Stimulated activated effector memory CD8-positive, alpha-beta T cell treated with anti-CD3 and anti-CD28 coated beads, Interleukin-12 subunit alpha, Interleukin-12 subunit beta, amount 100 ng/mL, for 72 hours (primary cell): ENCODE measurements around the gene NACC2.

ENCODE experiments used
- ATAC-seq: fragments of 150-1000 bp; cut with Tn5 transposase; 2 replicates; pipeline ENCODE4 v1.10.0; 2021
- DNase-seq, 2 donors: peaks; one replicate each; pipeline ENCODE4 v3.0.0; 2021 to 2022; ENCODE audit warnings: low spot score in 2 of 2
- H3K27ac Mint-ChIP-seq: one replicate; pipeline ENCODE4 v1.8.0; 2022; ENCODE audit warnings: mild to moderate bottlenecking, mixed read lengths
- H3K36me3 Mint-ChIP-seq: one replicate; pipeline ENCODE4 v1.8.0; 2022; ENCODE audit warnings: mild to moderate bottlenecking, mixed read lengths
- H3K4me1 Mint-ChIP-seq: one replicate; pipeline ENCODE4 v1.8.0; 2022; ENCODE audit warnings: mixed read lengths
- H3K4me3 Mint-ChIP-seq: one replicate; pipeline ENCODE4 v1.8.0; 2022; ENCODE audit warnings: mild to moderate bottlenecking, mixed read lengths
- H3K9me3 Mint-ChIP-seq: one replicate; pipeline ENCODE4 v1.8.0; 2022; ENCODE audit warnings: mixed read lengths

NACC2 gene

DNA sequence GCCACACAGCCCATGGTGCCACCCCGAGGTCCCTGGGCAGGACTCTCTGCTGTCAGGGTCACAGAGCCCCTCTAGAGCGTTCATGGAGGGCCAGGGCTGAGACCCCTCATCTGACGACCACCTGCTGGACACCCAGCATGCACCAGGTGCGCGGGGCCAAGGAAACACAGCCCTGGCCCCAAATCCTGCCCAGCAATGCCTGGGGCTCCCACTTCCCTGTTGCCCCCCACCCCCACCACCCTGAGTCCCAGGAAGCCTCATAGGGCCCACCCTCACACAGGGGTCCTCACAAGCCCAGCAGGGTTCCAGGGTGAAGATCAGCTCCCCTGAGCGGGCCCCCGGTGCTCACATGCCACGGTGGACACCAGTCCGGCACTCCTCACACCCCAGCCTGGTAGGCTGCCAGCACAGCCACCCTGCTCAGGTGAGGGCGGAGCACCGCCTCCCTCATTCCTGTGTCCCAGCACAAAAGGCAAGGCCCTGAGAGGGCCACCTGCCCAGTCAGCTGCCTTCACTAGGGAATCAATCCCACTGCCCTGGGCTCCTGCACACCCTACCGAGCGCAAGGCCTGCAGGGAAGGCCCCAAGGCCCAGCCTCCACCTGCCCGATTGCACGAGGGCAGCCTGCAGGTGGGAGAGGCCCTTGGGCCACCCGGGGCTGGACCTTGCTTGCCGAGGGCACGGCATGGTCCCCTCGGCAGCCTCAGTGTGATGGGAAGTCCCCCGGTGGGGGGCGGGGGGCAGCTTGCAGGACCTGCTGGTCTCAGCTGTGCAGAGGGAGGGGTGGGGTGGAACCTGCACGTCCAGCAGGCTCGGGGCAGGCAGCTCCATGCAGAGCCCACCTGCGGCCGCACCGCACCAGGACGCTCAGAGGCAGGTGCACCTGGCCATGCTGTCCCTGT, 77.5 kb downstream of the NACC2 start:
- DNase-seq = no peak
- Mint-ChIP-seq H3K27ac (no peak overlapping the region), H3K4me1 (peaks cover 28% of the 10 kb centered on the region), H3K9me3 (no peaks in the 10 kb centered on the region), H3K4me3 (no peak overlapping the region), H3K36me3 (no peaks in the 10 kb centered on the region)
- ATAC-seq = no peak

DNA sequence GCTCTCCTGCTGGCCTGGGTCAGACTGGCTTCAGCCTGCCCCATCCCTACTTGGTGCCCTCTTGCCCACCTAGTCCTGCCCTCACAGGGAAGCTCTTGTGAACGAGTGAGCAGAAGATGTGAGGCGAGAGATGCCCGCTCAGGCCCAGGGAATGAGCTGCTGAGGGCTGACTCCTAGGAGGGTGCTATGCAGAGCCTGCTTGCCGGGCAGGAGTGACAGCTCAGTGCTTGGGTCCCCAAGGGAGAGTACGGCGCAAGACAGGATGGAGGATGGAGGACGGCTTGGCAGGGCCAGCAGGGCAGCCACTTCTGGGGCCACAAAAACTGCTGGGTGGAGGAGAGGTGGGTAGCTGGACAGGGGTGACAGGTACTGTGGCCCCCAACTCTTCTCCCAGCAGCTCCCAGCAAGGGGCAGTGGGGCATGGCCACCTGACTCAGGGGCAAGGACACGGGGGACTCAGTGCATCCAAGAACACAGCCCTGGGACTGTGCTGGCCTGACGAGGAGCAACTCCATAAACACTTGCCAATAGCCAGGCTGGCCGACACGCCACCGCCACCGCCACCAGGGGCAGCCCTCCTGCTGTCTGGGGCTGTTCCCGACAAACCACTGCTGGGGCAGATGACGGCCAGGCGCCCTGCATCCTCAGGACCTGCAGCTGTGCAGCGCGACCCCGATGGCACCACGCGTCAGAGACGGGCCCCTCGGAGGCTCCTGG, 78.4 kb downstream of the NACC2 start:
- Mint-ChIP-seq H3K27ac (no peak overlapping the region), H3K4me3 (no peak overlapping the region), H3K36me3 (no peaks in the 10 kb centered on the region), H3K4me1 (peaks cover 24% of the 10 kb centered on the region), H3K9me3 (no peaks in the 10 kb centered on the region)
- ATAC-seq (no peak), DNase-seq (no peak)

DNA sequence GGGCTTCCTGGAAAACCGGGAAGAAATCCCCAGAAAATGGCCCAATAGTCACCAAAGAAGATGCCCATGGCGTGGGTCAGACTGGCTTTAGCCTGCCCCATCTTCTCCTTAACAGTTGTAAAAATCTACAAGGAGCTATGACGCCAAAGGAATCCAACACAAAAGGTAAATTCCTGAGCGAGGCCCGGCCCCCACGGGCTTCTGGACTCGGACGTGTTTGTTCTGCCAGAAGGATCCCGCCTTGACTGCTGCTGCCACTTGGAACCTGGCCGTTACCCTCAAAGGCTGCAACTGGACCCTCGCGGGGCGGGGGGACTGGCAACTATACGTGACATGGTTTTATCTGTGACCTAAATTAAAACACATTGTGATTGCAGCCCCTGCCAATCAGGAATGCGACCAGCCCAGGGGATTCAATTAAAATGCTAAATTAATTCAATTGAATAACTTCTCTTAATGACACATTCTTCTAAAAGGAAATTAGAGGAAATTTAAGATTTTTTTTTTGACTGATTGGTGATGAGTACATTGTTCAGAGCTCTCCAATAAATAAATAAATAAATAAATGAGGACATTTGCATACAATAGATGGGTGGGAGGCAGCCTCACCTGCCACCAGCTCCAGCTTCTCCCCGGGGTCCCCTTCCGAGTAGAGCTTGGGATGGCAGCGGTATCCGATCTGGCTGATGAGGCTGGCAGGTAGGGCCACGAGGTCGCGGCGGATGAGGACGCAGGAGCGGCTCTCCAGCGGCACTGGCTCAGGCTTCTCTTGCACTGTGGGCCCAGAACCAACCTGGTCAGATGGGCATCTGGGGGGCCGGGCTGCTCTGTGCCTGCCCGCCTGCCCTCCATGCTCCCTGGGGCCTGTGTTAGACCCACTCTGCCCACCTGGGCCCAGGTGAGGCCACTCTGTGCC, 79.2 kb downstream of the NACC2 start:
- no peak overlapping the region for H3K27ac Mint-ChIP-seq
- H3K4me1 Mint-ChIP-seq = peaks cover 18% of the 10 kb centered on the region
- ATAC-seq (no peak), DNase-seq (no peak)
- no peak overlapping the region for H3K4me3 Mint-ChIP-seq
- no peaks in the 10 kb centered on the region for H3K36me3 Mint-ChIP-seq
- H3K9me3 Mint-ChIP-seq = no peaks in the 10 kb centered on the region

DNA sequence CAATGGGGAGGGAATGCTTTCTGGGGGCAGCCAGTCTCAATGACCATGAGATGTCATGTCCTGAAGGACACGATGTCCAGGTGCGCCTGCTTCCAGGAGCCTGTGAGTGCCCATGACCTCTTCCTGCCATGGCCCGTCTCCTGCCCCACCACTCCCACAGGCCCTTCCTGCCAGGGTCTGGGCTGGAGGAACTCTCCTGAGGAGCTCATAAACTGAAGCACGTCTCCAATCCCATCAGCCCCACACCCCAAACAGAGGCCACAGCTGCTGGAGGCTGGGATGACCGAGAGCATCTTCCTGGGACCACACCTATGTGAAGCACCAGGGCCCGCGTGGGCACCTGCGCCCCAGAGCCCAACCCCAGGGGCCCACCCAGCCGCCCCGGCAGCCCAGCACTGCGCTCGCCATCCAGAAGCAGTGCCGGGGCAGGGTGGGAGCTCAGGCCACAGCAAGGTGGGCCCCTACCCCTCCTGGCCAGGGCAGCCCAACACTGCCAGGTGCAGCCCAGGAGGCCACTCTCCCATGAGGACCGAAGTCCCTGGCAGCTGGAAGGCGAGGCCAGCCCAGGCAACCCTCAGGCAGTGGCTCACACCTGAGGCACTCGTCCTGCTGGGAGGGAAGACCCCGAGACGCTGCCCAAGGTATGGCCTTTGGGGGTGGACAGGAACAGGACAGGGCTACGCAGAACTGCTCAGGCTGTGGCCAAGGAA, 80.0 kb downstream of the NACC2 start:
- Mint-ChIP-seq H3K27ac (no peak overlapping the region), H3K9me3 (no peaks in the 10 kb centered on the region), H3K36me3 (no peaks in the 10 kb centered on the region), H3K4me1 (peaks cover 9% of the 10 kb centered on the region), H3K4me3 (no peak overlapping the region)
- ATAC-seq (no peak), DNase-seq (no peak)

DNA sequence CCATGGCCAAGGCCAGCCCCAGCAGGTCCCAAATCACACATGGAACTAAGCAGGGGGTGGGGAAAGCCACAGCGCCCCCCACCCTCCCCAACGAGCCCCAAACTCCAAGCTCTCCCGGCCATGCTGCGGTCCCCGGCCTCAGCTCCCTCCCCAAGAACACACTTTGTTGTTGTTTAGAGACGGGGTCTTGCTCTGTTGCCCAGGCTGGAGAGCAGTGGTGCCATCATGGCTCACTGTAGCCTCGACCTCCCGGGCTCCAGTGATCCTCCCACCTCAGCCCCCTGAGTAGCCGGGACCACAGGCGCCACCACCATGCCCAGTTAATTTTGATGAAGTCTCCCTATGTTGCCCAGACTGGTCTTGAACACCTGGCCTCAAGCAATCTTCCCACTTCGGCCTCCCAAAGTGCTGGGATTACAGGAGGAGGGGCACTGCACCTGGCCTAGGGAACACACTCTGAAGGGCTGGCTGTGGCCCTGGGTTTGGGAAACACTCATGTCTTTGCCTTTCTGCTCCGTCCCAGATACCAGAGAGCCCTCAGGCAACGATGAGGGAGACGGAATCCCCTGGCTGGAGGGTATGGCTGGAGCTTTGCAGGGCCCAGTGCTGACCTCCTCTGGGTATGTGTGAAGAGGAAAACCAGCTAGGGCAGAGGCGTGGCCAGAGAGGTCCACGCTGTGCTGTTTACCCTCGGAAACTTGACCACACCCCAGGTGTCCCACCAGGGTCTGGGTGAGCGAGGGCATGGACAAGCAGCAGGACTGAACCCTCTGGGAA, 80.8 kb downstream of the NACC2 start:
- Mint-ChIP-seq H3K36me3 (no peaks in the 10 kb centered on the region), H3K4me1 (peaks cover 7% of the 10 kb centered on the region), H3K4me3 (no peak overlapping the region), H3K9me3 (no peaks in the 10 kb centered on the region), H3K27ac (peak overlapping the region; percentile 40)
- no peak for ATAC-seq
- DNase-seq = no peak

DNA sequence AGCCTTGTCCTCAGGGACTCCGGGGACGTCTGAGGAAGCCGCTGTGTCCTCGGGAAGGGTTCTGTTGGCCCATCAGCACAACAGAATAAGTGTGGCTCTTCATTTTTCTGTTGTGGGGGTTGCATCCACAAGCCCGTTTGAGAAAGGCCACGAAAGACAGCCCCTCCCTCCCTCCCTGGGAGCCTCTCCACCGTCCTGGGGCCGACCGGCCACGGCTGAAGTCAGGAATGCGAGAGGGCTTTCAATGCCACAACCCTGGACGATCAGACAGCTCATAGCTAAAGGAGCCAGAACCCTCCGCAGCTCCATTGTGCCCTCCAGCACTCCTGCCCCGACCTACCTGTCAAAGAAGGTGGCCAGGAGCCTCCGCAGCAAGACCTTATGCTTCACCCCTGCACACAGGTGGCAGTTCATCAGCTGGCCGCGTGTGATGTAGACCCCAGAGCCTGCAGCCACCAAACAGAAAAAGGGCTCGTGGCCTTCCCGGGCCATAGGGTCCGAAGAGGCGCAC, 81.5 kb downstream of the NACC2 start:
- H3K36me3 Mint-ChIP-seq = no peaks in the 10 kb centered on the region
- H3K4me3 Mint-ChIP-seq = no peak overlapping the region
- ATAC-seq (no peak), DNase-seq (no peak)
- H3K4me1 Mint-ChIP-seq = peaks cover 7% of the 10 kb centered on the region
- H3K9me3 Mint-ChIP-seq = no peaks in the 10 kb centered on the region
- no peak overlapping the region for H3K27ac Mint-ChIP-seq

DNA sequence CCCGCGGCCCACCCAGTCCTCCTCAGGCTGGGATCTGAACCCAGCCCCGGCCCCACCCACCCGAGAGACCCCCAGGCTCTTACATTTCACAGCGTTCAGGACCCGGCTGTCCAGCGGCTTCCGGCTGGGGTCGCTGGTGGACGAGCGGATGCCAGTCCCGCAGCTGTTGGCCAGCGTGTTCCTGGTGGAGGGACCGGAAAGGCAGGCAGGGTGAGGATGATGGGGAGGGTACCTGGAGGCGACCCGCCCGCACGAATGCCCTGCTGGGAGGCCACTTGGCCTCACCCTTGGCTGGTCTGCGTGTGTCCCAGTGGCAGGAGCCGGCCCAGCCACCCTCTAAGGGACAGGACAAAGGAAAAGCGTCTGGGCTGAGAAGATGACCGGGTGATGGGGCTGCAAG, 82.0 kb downstream of the NACC2 start:
- no peak for ATAC-seq
- DNase-seq = no peak
- Mint-ChIP-seq H3K4me1 (peaks cover 7% of the 10 kb centered on the region), H3K9me3 (no peaks in the 10 kb centered on the region), H3K36me3 (no peaks in the 10 kb centered on the region), H3K27ac (no peak overlapping the region), H3K4me3 (no peak overlapping the region)

DNA sequence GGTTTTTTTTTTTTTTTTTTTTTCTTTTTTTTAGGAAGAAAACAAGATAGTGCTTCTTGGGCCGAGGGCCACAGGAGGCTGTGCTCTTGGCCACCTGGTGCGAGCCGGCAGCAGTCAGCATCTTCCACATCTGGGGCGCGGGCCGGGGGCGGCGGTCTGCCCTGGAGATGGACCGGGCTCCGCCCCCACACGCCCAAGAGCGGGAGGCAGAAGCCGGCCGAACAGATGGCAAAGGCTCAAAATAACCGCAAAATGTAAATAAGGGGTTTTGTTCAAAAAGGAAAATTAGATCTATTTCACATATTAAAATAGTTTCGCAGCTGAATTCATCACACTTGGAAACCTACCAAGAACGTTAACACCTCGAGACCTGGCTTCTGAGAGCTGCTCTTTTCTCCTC, 82.4 kb downstream of the NACC2 start:
- H3K4me3 Mint-ChIP-seq = no peak overlapping the region

DNA sequence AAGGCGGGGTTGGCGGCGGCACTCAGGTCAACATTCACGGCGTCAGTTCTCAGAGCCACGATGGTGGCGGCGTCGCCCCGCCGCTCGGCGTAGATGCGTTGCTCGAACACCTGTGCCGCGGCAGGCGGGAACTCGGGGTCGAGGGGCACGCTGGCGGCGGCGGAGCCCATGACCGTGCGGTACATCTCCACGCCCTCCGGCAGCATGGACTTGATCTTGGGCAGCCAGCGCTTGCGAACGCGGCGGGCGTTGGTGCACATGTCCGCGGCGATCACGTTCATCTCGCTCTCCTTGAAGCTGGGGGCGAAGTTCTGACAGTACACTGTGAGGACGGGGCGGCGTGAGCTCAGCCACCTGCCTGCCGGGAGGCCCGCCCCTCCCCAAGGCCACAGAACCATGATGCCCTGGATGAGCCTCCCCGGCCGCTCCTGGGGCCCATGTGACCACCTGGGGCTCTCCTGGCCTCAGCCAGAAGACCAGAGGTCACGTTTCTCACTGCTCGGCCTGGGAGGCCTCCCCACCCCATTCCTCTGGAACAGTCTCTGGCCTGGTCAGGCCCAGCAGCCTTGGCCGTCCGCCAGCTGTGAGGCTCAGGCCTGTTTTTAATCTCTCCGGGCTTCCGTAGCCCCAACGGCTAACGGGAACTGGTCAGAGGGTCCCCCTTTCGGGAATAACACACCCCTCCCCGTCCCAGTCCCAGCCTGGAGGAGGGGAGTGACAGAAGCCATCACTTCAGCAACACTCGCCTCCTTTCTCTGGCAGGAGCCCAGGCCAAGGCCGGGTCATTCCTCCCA, 83.2 kb downstream of the NACC2 start:
- ATAC-seq (no peak), DNase-seq (no peak)
- no peaks in the 10 kb centered on the region for H3K9me3 Mint-ChIP-seq
- H3K4me1 Mint-ChIP-seq = peaks cover 7% of the 10 kb centered on the region
- no peak overlapping the region for H3K4me3 Mint-ChIP-seq
- H3K27ac Mint-ChIP-seq = no peak overlapping the region
- peaks cover 5% of the 10 kb centered on the region for H3K36me3 Mint-ChIP-seq

More for the DNA sequence above, 82.4 kb downstream of the NACC2 start:
- no peaks in the 10 kb centered on the region for H3K9me3 Mint-ChIP-seq
- ATAC-seq (no peak), DNase-seq (no peak)
- peaks cover under 1% of the 10 kb centered on the region for H3K36me3 Mint-ChIP-seq
- no peak overlapping the region for H3K27ac Mint-ChIP-seq
- peaks cover 7% of the 10 kb centered on the region for H3K4me1 Mint-ChIP-seq

DNA sequence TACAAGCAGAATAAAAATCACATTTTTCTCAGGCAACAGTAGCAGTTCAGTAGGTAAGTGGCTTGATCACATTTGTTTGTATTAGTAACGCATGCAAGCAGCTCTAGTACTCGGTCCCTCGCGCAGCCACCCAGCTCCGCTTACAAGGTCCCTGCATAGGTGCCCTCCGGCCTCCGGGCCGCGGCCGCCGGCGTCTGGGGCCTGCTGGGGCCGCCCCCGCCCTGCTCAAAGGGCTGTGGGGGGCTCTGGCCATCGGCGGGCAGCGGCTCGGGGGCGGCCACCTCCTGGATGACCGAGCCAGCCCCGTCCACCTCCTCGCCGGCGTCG, 83.8 kb downstream of the NACC2 start:
- DNase-seq (no peak), ATAC-seq (no peak)
- Mint-ChIP-seq H3K36me3 (peaks cover 5% of the 10 kb centered on the region), H3K9me3 (no peaks in the 10 kb centered on the region), H3K27ac (no peak overlapping the region), H3K4me1 (peaks cover under 1% of the 10 kb centered on the region), H3K4me3 (no peak overlapping the region)

DNA sequence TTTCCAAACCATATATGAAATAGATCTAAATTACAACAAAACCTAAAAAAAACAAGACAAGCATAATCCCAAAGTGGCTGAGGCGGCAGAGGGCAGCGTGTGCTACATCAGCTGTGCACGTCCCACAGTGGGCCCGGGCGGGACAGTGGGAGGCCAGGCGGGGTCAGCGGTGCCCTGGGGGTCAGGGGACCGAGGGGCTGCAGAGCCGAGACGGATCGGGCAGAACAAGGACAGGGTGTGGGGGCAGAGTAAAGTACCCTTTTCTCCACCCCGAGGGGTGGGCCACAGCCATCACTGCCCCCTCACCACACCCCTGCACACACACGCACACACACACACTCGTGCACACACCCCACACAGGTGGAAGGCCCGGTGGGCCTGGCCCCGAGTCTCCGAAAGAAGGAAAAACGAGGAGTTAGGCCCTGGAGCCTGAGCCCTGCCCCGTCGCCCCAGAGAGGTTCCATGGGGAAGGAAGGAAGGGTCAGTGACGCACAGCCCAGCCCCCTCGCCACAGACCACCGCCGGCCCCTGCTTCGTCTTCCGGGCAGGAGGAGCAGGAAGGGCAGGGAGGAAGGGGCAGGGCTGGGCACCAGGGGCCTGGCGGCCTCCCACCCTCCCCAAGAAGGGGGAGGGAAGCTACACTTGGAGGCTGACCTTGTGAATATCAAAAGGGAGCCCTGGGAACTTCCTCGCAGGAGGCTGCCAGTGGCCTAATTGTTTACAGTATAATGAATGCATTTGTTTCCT, 84.3 kb downstream of the NACC2 start:
- Mint-ChIP-seq H3K4me1 (no peaks in the 10 kb centered on the region), H3K4me3 (no peak overlapping the region), H3K9me3 (no peaks in the 10 kb centered on the region), H3K27ac (no peak overlapping the region), H3K36me3 (peaks cover 5% of the 10 kb centered on the region)
- DNase-seq (no peak), ATAC-seq (no peak)

DNA sequence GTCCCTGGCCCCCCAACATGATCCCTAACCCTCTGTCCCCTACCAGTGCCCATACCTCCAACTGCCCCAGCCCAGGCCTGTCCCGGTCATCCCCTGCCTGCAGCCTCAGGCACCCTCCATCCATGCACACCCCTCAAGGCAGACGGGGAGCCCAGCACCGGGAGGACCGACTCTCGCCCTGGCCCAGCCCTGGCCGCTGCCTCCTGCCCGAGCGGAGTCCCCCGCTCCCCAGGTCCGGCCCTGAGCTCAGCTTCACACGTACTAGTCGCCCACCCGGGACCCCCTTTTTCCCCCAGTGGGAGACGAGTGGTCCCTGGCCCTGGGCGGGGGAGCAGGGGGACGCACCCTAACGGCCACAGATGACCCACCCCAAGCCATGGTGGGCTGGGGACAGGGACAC, 84.9 kb downstream of the NACC2 start:
- DNase-seq = no peak
- no peaks in the 10 kb centered on the region for H3K4me1 Mint-ChIP-seq
- H3K4me3 Mint-ChIP-seq = no peak overlapping the region
- H3K36me3 Mint-ChIP-seq = peaks cover 5% of the 10 kb centered on the region
- ATAC-seq = no peak
- no peak overlapping the region for H3K27ac Mint-ChIP-seq
- H3K9me3 Mint-ChIP-seq = no peaks in the 10 kb centered on the region

DNA sequence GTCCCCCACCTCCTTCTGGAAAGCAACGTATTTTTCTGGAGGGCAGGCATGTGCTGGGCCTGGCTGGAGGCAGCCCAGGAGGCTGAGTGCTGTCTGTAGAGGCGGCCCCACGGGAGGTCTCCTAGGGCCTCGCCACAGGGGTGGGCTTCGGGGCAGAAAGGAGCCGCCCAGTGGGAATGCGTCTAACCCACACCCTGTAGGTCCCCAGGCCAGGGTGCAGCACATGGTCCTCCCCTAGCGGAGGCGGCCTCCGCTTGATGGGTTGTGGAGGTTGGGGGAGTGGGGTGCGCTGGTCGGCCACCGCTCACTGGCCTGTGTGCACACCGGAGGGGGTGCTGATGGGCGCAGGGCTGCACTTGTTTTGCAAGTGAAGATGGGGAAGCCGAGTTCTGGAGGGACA, 85.6 kb downstream of the NACC2 start:
- H3K36me3 Mint-ChIP-seq = peaks cover 5% of the 10 kb centered on the region
- H3K9me3 Mint-ChIP-seq = no peaks in the 10 kb centered on the region
- H3K4me3 Mint-ChIP-seq = no peak overlapping the region
- DNase-seq (no peak), ATAC-seq (no peak)
- no peaks in the 10 kb centered on the region for H3K4me1 Mint-ChIP-seq
- H3K27ac Mint-ChIP-seq = no peak overlapping the region
